Left hindlimb (tissue), 1 donor: ENCODE measurements around the gene CLIP3.
"Not testable (repeated sequence)": the region's sequence is repeated elsewhere in the genome, so short reads cannot be mapped to it uniquely, and the experiment has no call there.

Experiments
- DNase-seq: peaks from one replicate; pipeline ENCODE4 v3.0.0-alpha.2; 2018

The CLIP3 gene, protein sequence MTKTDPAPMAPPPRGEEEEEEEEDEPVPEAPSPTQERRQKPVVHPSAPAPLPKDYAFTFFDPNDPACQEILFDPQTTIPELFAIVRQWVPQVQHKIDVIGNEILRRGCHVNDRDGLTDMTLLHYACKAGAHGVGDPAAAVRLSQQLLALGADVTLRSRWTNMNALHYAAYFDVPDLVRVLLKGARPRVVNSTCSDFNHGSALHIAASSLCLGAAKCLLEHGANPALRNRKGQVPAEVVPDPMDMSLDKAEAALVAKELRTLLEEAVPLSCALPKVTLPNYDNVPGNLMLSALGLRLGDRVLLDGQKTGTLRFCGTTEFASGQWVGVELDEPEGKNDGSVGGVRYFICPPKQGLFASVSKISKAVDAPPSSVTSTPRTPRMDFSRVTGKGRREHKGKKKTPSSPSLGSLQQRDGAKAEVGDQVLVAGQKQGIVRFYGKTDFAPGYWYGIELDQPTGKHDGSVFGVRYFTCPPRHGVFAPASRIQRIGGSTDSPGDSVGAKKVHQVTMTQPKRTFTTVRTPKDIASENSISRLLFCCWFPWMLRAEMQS

DNA sequence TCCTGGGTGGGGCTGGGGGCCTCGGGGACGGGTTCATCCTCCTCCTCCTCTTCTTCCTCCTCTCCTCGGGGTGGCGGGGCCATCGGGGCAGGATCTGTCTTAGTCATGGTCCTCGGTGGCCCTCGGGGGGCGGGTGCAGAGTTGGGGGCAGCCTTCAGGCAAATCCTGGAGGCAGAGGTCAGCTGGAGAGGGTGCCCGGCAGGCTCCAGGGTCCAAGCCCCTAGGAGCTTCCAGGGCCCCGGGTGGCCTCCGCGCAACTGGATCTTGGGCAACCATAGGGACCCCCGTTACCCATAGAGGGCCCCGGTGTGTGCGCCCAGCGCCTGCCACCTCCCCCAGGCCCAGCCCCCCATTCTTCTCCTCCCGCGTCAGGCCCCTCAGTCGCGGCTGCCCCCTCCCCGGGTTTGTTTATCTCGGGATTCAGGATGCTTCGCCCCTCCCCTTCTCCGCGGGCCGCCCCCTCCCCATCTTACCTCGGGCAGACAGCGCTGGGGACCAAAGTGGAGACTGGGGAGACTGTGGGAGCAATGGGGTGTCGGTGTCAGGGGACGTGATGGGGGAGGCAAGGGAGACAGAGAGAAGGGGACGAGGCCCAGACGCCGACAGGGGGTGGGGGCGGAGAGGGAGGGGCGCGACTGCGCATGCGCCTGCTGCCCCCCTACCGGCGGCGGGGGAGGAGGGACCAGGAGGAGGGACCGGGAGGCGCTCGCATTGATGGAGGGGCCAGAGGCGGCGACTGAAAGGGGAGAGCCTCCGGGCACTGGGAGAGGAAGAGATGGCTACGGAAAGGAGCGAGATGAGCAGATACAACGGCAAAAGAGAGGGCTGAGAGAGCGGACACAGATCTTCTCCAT is at the start of gene CLIP3:
TSS of gene CLIP3 (minus strand) at position 623 of the 854 bp plus-strand sequence. CDS start at position 107, 516 bp downstream.
- DNase-seq = peak; percentile 88

DNA sequence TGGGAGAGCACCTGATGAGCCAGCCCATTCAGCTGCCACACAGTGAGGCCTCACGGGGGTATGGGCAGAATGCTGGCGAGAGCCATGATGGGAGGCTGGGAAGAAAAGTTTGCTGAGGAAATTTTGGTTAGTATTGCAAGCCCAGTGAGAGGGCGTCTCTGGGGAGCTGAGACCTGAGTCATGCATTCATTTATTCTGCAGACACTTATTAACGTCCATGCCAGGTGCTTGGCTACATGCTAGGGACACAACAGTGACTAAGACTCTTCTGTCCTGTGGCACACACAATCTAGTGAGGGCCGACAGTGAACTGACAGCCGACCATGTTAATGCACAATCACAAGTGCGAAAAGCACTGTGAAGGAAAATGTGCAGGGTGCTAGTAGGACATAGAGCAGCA is 49.2 kb upstream of the CLIP3 start:
- DNase-seq = no peak

DNA sequence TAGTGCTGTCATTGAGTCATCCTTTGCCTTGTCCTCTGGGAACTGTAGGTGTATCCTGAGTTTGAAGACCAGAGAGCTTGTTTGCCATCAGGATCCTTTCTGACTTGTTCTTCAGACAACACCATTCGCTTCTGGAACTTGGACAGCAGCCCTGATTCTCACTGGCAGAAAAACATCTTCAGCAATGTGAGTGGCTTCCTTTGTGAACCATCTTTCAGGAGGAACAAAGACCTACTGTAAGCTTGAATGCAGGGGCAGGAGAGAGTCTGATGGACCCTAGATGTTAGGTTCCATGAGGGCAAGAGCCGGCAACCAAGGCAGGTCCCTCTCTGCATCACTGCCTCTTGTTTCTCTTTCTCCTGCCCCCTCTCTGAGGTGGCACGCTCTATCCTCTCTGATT is 48.7 kb upstream of the CLIP3 start:
- no peak for DNase-seq

DNA sequence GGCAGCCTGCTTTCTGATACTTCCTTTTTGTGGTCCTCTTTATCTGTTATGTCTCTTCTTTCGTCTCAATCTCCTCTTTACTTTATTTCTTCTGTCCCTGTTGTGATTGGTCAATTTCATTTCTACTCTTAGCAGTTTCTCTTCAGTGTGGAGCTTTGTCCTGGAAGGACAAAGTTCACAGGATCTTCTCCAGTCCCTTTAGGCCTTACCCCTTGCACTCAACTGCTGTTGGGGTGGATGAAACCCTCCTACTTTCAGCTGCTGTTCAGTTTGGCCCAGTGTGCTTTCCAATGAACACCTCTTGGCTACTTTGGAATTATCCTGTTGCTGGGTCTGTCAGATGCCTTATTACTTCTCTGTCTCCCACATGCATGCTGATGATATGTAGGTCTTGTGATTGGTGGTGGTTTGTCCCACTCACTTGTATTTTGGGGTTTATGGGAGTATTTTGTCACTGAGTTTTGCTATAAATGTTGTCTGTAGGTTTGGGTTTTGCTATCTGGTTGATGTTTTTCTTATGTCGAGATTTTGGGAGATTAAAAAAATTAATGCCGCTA is 46.8 kb upstream of the CLIP3 start:
- no peak for DNase-seq

DNA sequence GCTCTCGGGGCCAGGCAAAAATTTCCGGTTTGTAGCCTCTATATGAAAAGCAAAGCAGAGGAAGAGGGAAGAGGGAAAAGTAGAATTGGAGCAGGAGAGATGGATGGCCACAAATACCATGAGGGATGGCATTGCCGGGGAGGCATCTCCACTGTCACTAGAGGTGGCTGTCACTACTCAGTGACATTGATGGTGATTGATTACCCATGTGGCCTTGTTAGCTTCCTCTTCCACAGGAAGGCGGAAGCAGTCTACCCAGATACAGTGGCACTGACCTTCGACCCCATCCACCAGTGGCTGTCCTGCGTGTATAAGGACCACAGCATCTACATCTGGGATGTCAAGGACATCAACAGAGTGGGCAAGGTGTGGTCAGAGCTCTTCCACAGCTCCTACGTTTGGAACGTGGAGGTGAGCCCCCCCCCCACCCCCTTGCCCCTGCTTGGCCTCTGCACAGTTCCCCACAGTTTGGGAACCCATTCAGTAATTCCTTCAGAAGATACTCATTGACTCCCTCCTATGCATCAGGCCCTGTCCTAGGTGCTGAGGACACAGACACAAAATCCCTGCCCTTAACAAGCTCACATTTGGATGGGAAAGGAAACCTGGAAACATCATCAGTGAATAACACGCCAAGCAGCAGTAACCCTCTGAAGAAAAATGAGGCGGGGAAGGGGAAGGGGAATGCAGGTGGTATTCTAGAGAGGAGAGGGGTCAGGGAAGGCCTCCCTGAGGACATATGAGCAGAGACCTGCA is 40.6 kb upstream of the CLIP3 start:
- no peak for DNase-seq

DNA sequence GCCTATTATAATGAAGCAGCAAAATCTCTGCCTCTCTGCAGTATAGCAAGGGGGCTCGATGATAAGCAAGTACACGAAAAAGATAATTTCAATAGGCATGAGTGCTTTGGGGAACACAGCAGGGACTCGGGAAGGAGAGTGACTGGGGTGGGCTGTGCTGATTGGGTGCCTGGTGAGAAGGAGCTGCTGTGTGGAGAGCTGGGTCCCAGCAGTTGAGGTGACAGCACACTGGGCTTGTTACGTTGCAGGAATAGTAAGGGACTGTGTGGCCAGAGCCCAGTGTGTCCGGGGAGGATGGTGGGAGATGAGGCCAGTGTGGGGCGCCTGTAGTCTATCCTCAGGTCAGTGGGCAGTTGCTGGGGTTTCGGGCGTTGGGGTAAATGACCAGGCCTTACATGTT is 39.4 kb upstream of the CLIP3 start:
- DNase-seq = no peak

DNA sequence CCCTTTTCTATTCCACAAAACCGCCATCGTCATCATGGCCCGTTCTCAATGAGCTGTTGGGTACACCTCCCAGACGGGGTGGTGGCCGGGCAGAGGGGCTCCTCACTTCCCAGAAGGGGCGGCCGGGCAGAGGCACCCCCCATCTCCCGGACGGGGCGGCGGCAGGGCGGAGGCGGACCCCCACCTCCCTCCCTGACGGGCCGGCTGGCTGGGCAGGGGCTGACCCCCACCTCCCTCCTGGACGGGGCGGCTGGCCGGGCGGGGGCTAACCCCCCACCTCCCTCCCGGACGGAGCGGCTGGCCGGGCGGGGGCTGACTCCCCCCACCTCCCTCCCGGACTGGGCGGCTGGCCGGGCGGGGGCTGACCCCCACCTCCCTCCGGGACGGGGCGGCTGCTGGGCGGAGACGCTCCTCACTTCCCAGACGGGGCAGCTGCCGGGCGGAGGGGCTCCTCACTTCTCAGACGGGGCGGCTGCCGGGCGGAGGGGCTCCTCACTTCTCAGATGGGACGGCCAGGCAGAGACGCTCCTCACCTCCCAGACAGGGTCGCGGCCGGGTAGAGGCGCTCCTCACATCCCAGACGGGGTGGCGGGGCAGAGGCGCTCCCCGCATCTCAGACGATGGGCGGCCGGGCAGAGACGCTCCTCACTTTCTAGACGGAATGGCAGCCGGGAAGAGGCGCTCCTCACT is 36.3 kb upstream of the CLIP3 start:
- DNase-seq = not testable (repeated sequence)

DNA sequence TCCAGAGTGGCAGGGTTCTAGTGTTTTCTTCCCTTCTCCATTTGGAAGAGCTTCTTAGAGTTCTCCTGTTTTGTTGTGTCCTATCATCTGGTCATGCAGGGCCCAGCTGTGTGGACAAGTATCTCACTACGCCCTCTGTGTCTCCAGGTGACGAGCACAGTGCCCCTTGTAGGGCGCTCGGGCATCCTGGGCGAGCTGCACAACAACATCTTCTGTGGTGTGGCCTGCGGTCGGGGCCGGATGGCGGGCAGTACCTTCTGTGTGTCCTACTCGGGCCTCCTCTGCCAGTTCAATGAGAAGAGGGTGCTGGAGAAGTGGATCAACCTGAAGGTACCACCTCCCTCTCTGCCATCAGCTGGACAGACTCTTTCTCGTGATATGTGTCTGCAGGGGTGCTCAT is 35.0 kb upstream of the CLIP3 start:
- DNase-seq = no peak

DNA sequence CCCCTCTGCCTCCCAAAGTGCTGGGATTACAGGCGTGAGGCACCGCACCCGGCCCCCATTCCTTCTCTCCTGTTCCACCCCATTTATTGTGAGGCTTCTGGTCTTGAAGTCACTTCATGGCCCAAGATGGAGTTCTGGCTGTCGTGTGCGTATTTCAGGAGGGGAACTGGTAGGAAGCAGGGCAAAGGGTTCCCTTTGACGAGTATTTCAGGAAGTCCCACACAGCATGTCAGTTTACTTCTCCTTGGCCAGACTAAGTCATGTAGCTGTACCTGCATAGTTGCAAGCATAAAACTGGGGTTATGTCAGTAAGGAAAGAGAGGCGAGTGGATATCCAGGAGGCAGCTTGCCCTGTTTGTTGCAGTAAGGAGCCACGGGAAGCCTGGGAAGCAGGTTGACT is 32.2 kb upstream of the CLIP3 start:
- no peak for DNase-seq

DNA sequence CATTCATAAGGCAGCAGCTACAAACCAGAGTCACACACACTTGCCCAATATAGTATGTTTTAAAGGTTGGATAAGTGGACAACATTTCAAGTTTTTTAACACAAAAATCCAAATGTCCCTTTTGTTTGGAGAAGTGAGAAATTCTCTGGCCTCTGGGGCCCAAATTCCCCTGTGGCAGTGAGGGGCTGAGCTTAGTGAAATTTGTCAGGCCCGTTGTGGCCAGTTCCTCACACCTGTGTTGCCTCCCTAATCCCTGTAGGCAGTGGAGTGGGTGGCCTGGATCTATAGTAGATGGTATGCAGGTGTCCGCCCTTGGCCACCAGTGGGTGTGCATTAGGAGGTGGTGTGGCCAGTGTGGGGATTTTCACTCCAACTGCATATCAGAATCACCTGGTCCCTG is 28.7 kb upstream of the CLIP3 start:
- no peak for DNase-seq

DNA sequence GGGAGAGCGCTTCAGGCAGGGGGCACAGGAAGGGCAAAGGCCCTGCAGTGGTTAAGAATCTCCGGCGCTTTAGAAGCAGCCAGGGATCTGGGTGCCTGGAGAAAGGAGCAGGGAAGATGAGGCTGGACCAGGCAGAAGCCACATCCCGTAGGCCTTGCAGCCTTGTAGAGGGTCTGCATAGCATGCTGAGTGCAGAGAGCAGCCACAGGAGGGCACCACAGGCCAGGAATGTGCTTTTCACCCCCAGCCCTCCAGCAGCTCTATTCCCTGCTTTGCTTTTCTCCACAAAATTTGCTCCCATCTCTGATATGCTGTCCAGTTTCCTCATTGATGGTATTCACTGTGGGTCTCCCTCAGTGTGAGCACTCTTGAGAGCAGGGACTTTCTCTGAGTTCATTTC is 27.8 kb upstream of the CLIP3 start:
- DNase-seq = no peak

DNA sequence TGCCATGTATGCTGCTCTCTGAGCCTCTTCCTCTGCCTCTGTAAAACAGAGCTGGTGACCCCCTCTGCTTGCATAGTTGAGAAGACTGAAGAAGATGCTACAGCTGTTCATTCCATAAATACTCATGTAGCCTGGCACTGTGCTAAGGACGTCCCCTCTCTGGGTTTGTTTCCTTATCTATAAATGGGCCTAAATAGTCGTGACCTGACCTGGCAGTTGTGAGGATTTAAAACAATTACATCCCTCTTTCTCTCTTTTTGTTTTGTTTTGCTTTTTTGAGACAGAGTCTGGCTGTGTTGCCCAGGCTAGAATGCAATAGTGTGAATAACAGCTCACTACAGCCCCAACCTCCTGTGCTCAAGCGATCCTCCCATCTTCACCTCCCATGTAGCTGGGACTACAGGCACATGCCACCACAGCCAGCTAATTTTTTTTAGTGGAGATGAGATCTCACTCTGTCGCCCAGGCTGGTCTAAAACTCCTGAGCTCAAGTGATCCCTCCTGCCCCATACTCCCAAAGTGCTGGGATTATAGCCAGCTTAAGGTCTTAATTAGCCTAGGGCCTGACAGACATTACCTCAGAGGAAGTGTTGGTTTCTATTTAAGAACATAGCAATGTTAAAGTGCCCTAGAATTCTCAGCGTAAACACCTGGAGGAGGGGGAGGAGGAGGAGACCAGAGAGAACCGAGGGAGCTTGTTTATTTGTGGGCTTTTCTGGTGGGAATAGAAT is 26.7 kb upstream of the CLIP3 start:
- no peak for DNase-seq

DNA sequence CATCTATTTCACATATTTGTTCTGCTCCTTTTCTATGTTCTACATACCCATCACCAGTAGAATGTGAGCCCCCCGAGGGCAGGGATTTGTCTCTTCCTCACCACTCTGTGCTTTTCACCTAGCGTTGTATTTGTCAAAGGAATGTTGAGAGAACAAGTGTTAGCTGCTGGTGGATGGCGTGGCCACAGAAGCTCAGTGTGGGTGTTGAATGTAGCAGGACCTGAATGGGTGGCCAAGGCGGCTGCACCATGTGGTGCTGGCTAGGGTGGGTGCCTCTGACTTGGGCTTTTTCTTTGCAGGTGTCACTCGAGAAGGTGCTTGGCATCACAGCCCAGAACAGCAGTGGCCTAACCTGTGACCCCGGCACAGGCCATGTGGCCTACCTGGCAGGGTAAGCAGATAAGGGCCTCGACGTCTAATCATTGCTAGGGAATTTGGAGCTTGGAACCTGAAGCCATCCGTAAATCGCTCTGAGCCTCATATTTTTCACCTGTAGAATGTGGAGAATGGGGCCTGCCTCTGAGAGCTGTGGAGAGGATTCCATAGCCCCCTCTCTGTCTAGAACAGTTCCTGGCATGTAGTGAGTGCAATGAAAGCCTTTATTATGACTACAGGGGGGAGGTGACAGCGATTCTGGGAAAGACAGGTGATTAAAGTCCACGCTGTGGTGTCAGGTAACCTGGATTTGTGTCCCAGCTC is 26.0 kb upstream of the CLIP3 start:
- no peak for DNase-seq

DNA sequence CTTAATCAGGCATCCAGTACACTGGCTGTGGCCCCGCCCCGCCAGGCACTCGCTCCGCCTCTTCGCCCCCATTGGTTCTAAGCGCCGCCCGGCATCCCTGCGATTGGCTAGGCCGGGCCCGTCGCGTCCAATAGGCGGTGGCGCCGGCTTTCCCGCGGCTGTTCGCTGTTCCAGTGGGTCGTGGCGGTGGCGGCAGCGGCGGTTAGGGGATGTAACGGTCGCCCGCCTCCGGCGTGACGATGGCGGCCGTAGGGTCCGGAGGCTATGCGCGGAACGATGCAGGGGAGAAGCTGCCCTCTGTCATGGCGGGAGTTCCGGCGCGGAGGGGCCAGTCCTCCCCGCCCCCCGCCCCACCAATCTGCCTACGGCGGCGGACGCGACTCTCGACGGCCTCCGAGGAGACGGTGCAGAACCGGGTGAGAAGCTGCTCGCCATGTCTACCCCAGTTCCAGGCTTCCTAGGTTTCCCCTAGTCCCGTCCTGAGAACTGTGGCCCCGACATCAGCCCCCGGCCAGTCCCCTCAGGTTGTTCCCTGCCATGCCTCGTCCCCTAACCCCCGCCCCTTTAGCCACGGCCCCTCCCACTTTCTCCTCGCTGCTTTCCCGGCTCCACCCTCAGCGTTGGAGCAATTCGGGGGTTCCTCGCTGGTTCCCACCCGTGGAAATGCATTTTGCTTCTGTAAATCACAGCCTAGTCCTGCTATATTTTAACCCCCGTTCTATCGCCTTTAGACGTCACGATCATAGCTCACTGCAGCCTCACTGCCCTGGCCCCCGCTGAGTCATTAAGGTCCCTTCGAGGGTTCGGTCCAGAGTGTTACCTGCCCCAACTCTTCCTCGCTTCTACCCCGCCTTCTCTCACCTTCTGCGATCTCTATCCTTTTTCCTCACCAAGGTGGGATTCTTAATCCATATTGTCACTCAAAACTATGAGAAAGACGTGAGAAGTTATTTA is 22.3 kb upstream of the CLIP3 start, which contains the start of gene WDR62:
TSS of gene WDR62 (plus strand) at position 165 of the 954 bp plus-strand sequence. CDS start at position 240, 75 bp downstream.
- peak; percentile 96 for DNase-seq

DNA sequence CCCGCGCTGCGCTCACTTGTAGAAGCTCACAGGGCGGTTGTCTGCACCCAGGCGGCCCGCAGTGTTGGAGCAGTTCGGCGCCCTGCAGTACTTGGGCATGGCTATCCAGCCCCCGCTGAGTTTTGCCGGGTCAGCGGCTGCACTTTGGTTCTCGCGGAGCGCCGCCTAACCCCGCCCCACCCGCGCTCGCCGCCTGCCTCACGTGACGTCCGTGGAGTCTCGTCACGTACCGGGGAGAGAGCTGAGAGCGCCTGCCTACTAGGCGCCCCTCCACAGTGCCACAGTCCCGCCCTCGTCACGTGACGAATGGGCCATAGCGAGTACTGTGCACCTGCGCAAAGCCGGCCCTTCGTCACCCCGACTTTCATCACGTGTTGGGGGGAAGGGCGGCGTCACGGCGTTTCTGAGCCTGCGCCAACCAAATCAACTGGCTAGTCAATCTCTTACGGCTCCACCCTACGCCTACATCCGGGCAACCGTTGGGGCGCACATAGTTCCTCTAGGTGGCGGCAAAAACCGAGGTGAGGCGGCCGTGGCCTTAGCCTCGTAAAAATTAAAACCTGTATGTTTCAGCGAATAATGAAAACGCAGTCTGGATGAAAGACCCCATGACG is 21.6 kb upstream of the CLIP3 start, which contains the start of gene THAP8:
TSS of gene THAP8 (minus strand) at position 167 of the 614 bp plus-strand sequence. CDS start at position 99, 68 bp downstream.
- DNase-seq = peak; percentile 100

DNA sequence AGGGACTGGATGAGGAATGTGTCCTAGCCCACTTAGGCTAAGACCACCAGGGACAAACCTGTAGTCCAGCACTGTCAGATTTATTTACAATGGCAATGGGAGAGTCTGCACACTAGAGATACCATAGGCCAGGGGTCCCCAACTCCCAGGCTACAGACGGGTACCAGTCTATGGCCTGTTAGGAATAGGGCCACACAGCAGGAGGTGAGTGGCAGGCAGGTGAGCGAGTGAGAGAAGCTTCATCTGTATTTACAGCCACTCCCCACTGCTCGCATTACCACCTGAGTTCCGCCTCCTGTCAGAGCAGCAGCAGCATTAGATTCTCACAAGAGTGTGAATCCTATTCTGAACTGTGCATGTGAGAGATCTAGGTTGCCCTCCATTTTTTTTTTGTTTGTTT is 19.0 kb upstream of the CLIP3 start:
- DNase-seq = no peak

DNA sequence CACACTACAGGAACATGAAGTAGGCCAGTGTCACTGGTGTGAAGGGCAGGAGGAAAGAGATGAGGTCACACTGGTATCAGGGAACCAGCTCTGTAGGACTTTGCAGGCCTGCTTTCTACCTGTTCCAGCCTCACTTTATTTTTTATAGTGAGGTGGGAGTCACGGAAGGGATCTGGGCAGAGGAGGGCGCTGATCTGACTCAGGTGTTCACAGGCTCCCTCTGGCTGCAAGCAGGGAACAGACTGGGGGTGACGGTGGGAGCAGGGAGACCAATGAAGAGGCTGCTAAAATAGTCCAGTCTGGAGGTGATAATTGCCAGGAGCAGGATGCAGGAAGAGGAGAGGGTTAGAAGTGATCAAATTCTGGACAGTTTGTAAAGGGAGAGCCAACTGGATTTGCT is 18.6 kb upstream of the CLIP3 start:
- no peak for DNase-seq

DNA sequence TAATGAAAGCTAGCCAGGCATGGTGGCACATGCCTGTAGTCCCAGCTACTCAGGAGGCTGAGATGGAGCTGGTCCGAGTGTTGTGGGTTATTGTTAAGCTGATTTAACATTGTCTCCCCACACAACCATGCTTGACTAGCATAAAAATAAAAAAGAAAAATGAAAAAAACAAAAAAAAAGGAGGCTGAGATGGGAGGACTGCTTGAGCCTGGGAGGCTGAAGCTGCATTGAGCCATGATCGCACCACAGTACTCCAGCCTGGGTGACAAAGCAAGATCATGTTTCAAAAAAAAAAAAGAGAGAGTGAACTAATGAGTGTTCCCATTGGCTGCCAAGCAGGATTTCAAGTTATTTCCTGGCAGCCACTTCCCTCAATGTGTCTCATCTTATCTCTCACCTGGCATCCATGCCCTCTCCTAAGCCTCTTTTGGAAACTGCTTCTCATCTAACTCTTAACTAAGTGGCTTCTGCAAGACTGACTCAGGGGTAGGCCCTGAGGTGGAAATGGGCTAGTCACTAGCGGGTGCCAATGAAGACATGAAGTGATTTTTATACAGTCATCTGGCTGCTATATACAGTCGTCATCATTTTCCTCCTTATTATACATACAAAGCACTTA is 16.5 kb upstream of the CLIP3 start:
- no peak for DNase-seq
